NCI-H82 treated with DMSO at 0.1 percent for 48 hours (cell line): ENCODE measurements around the gene MRGPRG.

Experiments used
- DNase-seq: peaks from one replicate; lab custom pipeline; 2025; ENCODE audit not compliant: unreplicated experiment; lab: John Stamatoyannopoulos, UW

The MRGPRG gene

DNA sequence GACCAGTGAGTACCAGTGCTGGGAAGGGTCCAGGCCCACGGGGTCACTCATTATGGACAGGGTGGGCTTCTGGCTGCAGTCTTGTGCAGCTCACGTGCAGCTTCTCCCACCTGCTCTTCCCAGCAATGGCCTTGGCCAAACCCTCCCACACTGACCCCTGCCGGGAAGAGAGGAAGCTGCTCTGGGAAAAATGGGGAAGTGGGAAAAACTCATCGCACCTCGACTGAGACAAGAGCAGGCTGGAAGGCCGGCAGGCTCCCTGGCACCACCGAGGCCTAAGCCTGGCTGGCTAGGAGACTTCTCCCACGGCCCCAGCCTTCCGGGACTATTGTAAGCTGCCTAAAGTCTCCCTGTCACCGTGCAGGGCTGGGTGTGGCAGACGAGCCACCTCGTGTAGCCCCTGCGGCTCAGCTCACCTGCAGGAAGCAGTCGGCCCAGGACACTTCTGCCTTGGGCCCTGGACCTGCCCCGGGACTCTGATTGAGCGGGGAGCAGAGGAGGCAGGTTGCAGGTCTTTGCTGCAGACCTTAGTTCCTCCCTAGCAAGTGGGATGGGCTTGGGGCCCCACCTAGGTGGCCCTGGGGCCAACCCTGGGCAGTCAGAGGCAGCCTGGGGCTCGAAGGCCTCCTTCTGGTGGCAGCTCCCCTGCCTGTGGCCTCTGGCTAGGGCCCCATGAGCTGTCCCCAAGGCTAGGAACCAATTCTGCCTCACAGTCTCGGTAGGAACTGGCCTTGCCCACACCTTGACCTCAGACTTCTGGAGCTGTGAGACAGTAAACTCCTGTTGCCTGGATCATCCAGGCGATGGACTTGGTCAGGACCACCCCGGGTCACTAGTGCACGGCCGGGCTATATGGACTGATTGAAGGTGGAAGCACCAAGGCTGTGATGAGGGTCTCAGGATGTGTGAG, 23.1 kb downstream of the MRGPRG start:
- DNase-seq = no peak

DNA sequence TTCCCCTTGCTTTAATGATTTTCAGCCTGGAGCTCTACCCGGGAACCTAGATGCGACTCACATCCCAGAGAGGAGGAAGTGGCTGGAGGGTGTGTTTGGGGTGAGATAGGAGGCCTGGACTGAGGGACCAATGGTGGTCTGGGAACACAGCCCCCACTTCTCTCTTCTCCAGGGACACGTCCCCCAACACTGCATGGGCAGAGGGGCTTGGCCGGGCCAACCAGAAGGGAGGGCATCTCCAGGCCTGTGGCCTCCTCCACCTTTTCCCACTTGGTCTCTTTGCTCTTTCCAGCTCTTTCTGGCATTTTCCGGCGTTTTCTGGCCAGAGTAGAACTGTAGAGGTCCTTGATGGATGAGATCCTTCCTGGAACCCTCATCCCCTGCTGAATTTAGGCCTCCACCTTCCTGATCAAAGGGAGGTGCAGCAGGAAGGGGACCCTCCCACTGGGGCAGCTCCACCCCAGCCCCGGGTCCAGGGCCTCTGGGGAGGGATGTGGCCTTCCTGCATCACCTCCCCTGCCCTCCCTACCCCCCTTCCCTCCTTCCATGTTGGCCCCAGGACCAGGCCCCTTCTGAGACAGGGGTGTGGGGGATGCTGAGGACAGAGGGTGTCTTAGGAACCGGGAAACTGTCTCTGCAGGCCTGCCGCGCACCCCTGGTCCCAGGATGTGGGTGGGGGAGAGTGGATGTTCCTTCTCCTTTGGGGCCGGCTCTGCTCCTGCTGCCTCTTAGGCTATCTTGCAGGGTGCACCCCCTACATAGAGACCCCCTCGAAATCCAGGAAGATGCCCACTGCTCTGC, 24.4 kb downstream of the MRGPRG start:
- no peak for DNase-seq

DNA sequence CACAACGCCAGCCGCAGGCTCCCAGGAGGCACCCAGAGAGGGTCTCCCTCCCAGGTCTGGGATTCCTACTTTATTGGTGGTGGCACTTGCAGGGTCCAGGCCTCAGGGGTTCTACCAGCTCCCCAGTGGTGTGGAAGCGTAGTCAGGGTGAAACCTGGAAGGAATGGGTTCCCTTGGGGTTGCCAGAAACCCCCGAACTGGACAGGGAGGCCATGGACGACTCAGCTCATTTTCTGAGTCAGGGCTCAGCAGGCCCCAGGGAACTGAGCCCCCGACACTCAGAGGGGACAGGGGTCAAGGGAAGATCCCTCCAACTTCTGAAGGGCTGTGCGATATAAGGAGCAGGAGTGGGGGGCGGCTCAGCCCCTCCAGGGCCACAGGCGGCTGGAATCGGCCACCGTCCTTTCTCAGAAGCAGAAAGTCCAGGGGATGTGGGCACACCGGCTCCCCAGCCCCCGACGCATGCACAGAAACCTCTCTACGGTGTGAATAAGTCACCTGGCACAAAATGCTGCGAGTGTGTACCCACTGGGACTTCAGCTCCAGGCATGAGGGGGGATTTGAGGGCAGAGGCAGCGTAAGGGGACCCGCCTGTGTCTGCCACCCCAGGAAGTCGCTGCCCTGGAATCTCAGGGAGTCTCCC, 25.1 kb downstream of the MRGPRG start:
- DNase-seq = no peak

DNA sequence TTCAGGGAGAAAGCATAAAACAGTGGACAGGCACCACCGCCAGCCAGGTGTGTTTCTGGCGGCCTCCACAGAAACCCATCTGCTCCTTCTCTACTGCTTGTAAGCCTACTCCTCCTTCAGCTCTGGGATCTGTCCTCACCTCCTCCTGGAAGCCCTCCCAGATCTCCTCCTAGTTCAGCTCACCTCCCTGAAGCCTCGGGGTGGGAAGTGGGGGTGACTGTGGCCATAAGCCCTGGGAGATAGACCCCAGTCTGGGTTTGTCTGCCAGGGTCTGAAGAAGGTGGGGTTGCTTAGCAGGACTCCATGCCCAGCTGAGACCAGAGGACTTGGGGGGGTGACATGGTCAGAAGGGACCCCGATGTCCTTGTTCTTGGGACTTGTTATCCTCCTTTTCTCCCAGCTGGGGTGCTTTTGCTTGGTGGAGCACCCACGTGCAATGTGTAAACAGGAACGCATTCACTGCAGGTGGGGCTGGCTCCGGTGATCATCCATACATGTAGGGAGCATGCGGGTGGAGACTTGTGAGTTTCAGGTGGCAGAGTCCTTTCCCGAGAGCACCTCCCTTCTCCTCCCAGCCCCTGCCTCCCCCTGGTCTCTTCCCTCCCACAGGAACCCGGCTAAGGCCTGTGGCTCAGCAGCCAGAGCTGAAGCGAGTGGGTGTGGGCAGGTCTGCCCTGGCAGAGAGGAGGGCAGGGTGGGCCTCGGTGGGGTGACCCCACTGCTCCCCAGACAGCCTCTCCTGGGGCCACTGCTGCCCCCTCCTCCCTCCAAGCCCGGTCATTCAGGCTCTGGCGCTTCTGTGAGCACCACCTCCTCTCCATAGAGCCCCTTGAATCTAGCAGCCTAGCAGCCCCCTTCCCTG, 25.9 kb downstream of the MRGPRG start:
- DNase-seq = no peak

DNA sequence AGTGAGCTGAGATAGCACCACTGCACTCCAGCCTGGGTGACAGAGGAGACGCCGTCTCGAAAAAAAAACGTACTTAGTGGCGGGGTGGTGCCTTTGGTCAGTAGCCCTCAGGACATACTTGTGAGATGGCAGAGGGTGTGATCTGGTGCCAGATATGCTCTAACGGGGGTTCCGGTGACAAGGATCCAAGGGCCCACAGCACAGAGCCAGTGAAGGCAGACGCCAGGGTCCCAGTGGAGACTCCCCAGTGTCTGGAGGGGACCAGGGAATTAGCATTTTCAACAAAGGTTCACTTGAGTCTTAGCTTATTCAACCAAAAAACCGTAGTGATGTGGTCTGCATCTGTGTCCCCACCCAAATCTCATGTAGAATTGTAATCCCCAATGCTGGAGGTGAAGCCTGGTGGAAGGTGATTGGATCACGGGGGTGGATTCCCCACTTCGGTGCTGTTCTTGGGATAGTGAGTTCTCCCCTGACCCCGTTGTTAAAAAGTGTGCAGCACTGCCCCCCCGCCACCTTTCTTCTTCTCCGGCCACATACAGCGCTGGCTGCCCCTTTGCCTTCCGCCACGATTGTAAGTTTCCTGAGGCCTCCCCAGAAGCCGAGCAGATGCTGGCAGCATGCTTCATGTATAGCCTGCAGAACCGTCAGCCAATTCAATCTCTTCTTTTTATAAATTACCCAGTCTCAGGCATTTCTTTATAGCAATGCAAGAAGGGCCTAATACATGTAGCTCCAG, 26.9 kb downstream of the MRGPRG start:
- DNase-seq = no peak

DNA sequence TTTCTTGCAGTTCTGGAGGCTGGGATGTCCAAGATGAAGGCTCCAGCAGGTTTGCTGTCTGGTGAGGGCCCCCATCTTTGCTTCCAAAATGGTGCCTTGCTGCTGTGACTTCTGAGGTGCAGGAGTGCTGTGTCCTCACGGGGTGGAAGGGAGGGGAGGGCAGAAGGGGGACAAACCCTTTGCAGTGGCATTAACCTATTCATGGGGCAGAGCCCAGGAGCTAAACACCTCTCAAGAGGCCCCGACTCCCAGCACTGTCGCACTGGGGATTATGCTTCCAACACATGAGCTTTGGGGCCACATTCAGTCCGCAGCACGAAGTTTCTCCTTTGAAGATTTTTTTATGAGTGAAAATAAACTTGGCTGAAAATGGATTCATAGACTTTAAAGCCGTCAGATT, 28.0 kb downstream of the MRGPRG start:
- no peak for DNase-seq

DNA sequence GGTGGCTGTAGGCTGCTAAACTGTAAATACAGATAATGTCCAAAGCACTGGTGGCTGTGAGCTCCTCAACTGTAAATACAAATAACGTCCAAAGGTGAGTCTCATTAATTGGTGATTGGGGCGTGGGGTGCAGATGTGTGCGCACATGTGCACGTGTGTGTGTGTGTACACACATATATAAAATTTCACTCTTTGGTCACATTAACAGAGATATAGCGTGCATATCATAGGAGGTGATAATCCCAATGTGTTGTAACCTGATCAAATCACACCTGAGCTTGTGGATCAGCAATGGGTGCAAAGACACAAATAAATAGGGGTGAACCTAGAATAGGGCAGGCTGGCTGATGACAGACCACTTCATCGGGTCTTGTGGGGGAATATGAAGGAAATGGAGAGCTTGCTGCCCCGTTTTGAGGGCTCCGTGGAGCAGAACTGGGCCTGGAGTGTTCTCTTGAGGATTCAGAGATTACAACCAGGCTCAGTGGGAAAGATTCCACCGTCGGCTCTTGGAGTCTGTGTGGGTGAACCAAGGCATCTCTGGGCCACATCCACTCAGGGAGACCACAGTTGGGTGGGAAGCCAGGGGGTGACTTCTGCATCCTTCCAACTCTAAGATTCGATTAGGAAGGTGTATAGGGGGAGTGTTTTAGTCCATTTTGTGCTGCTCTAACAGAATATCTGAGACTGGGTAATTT, 28.6 kb downstream of the MRGPRG start:
- DNase-seq = no peak

DNA sequence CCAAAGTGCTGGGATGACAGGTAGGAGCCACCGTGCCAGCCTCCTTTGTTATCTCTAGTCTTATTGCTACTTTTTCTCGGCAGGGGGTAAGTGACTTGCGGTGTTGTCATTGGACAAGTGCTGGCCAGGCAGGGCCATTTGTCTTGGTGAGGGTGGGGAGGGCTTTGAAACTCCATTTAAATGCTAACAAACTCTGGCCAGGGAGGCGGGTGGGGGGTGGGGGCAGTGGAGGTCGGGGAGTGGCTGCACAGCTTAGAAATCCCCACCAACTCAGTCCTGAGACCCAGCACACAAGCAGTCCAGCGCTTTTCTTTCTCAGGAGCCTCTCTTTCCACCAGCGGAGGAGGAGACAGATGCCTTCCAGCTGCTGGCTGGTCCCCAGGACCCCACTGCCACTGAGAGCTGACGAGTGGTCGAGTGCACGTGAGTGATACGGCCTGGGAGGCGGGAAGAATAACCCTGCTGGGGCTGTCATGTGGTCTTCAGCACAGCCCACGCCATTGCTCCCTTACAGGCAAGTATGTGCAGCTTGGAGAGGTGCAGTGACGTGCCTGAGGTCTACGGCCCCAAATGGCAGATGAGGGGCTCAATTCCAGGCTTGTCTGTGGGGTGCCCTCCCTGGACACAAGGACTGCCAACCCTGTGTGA, 29.3 kb downstream of the MRGPRG start:
- DNase-seq = no peak

DNA sequence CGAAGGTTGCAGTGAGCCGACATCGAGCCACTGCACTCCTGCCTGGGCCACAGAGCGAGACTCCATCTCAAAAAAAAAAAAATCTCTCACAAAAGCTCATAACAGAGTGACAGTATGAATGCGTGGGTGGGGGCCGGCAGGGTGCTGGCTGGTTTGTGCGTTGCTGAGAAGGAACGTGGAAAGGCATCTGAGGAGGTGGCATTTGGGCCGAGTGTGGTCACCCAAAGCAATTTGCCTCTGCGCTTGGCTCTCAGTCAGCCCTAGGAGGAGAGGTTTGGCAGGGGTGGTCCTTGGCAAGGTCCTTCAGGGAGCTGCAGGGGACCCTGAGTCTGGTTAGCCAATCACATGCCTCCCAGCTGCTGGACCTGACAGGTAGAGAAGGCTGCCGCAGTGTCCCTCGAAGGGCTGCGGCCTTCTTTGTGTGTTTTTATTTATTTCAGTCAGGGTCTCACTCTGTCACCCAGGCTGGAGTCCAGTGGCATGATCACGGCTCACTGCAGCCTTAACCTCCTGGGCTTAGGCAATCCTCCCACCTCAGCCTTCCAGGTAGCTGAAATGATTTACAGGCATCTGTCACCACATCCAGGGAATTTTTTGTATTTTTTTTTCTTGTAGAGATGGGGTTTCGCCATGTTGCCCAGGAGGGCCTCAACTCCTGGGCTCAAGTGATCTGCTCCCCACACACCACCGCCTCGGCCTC, 30.0 kb downstream of the MRGPRG start:
- no peak for DNase-seq

DNA sequence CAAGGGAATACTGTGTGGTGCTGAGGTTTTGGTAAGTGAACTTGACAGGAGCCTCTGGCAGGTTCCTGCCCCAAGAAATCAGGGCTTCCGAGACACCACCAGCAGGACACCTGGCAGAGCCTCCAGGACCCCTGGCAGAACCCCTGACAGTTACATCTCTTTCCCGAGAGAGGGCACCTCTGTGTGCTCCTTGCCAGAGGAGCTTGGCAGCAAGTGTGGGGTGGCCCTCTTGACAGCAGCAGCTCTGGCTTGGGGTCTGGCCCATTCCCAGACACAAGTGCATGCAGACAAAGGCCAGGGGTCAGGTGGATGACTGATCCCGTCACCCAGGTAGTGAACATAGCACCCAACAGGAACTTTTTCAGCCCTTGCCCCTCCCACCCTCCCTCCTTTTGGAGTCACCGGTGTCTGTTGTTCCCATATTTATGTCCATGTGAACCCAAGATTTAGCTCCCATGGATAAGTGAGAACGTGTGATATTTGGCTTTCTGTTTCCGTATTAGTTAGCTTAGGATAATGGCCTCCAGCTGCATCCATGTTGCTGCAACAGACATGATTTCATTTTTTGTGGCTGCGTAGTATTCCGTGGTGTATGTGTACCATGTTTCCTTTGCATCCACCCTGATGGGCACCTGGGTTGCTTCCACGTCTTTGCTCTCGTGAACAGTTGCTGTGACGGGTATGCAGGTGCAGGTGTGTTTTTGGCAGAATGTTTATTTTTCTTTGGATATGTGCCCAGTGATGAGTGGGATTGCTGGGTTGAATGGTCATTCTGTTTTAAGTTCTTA, 32.3 kb downstream of the MRGPRG start:
- DNase-seq = no peak

DNA sequence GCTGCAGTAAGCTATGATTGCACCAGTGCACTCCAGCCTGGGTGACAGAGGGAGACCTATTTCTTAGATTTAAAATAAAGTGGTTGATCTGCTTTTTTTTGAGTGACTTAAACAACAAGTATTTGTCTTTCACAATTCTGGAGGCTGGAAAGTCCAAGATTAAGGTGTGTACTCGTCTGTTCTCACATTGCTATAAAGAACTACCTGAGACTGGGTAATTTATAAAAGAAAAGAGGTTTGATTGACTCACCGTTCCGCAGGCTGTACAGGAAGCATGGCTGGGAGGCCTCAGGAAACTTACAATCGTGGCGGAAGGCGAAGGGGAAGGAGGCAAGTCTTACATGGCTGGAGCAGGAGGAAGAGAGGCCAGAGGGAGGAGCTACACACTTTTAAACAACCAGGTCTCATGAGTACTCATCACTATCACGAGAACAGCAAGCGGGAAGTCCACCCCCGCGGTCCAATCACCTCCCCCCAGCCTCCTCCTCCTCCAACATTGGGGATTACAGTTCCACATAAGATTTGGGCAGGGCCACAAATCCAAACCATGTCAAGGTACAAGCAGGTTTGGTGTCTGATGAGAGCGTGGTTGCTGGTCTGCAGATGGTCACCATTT, 33.8 kb downstream of the MRGPRG start:
- DNase-seq = no peak

DNA sequence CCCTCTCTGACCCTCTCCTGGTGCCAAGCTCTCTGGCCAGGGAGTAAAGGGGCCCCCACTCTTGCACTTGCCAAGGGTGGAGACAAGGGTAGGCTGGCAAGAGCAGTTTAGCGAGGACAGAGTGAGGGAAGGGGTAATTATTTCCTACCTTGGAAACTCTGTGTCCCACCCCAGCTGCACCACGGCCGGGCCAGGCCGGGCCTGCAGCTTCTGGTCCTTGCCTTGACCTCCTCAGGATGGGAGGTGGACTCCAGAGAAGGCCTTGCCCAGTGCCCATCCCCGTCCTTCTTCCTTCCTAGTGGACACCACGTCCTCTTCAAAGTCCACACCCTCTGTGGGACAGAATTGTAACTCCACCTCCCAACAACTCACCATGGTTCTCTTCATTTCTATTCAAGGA, 35.1 kb downstream of the MRGPRG start:
- no peak for DNase-seq

DNA sequence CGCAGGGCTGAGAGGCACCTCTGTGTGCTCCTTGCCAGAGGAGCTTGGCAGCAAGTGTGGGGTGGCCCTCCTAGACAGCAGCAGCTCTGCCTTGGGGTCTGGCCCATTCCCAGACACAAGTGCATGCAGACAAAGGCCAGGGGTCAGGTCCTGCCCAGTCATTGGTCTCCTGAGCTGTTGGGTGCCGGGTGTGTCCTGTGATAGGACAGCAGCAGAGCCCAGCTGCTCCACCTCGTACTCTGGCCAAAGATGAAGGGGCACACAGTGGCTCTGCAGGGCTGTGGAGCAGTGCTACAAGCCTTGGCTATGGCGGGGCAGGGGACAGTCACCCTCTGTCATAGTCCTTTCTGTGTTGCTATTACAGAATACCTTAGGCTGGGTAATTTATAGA, 36.2 kb downstream of the MRGPRG start:
- no peak for DNase-seq

DNA sequence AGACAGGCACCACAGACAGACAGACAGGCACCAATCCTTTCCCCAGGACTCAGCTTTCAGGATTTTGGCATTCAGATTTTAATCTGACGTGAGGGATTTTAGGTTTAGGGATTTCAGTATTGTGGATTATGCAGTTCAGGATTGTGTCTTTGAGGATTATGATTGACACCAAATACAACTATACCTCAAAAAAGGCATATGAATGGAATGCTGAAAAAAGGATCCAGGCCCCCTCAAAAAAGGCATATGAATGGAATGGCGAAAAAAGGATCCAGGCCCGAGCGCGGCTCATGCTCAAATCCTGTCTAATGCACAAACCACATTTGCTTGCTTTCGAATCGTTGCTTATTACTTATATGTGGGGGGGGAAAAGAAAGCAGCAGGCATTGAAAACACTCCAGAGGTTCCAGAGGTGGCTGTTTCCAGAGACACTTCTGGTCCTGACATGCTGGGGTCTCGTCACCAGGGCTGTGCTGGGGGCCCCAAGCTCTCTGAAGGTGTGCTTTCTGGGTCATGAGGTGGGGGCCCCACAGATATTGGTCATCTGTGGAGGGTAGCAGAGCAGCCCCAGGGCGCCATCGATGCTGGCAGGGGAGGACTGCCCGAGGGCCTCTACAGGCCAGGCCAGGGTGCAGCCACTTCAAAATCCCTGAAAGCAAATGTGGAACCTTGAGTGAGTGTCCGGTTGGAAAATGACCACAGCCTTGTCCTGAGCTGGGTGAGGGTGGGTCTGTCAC, 36.7 kb downstream of the MRGPRG start:
- DNase-seq = no peak

DNA sequence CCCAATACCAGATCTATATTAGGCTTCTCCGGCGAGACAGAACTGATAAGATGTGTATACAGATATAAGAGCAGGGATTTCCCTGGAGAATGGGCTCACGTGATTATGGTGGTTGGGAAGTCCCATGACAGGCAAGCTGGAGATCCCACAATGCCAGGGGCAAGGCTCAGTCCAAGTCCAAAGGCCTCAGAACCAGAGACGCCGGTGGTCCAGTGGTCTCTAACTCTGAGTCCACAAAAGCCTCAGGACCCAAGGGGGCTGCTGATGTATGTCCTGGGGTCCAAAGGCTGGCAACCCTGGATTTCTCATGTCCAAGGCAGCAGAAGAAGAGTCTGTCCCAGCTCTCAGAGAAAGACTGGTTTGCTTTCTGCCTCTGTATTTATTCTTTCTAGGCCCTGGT, 37.7 kb downstream of the MRGPRG start:
- DNase-seq = no peak

DNA sequence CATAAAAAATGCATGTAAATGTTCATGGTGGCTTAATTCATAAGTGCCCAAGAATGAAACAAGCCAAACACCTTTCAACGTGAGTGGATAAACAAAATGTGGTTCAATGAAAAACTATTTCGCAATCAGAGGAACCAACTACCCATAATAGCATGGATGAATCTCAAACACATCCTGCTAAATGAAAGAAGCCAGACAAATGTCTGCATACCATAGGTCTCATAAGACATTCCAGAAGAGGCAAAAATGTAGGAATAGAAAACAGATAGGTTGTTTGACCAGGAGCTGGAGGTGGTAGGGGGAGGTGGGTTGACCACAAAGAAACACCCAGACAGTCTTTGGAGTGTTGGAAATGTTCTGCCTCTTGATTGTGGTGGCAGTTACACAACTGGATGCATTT, 40.3 kb downstream of the MRGPRG start:
- no peak for DNase-seq

DNA sequence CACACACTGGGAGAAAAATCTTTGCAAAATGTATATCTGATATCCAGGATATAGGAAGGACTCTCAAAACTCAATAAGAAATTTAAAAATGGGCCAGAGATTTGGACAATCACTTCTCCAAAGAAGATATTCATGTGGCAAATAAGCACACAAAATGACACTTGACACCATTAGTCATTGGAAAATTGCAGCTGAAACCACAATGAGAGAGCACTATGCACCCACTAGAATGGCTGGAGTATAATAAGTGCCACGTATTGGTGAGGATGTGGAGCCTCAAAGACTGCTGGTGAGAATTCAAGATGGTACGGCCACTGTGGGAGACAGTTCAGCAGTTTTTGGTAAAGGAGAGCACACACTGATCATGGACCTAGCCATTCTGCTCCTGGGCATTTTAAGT, 40.7 kb downstream of the MRGPRG start:
- DNase-seq = no peak
